ENCODE results near the gene NRXN3. TPM values are rescaled to one million over a fixed set of nuclear protein-coding genes. Genes with fewer than 3 reads are reported as not detected.

The NRXN3 gene
- total and polyA plus RNA-seq, 2 experiments from 2014 or later = 1.0 to 1.8 TPM

- H3K27me3 ChIP-seq (ENCODE audit: insufficient read depth) = no peaks in the 10 kb centered on the region
- no peaks in the 10 kb centered on the region for H3K79me2 ChIP-seq (replicated peaks; ENCODE audit: insufficient read depth)
- 0 out of 2 replicates have a peak, but pooled peaks cover 6% of the 10 kb centered on the region for H3K4me1 ChIP-seq (ENCODE audit: insufficient read depth)
- H3K27ac ChIP-seq (ENCODE audit: low read depth) = no peak overlapping the region; the same call in 1 of the 2 replicates
- H3K4me3 ChIP-seq = no peak overlapping the region
- Mint-ChIP-seq H3K4me1 (peaks cover 30% of the 10 kb centered on the region; the same call in 2 of the 3 replicates), H3K27ac (no peak overlapping the region), H3K36me3 (ENCODE audit: low read depth) (no peaks in the 10 kb centered on the region), H3K27me3 (ENCODE audit: insufficient read depth, low read depth, poor library complexity) (no peaks in the 10 kb centered on the region), H3K4me3 (no peak overlapping the region), H3K9me3 (no peaks in the 10 kb centered on the region)
- ATAC-seq (peak; percentile 86), DNase-seq (ENCODE audit: low spot score) (peak; percentile 60)
- no peak overlapping the region for H2AFZ ChIP-seq
- no peaks in the 10 kb centered on the region for H3K9me2 ChIP-seq (ENCODE audit: insufficient read depth)
- 0 out of 2 replicates have a peak overlapping the region, but pooled peaks have one; percentile 31 for H3K4me2 ChIP-seq
- H3F3A ChIP-seq (replicated peaks; ENCODE audit: low read depth) = no peaks in the 10 kb centered on the region
- H4K20me1 ChIP-seq (replicated peaks; ENCODE audit: insufficient read depth) = no peaks in the 10 kb centered on the region
- TF ChIP-seq JUNB (IDR thresholded peaks at IDR 0.05; ENCODE audit: unreplicated experiment) = no peak
- TF ChIP-seq CTCF (conservative IDR thresholded peaks at IDR 0.05; ENCODE audit: low read depth in 2 of 2) = peak; percentile 21 to 47; a peak in 3 of 4 replicates
- no peaks in the 10 kb centered on the region for H3K36me3 ChIP-seq (ENCODE audit: insufficient read depth)
Measured at GRCh38 chr14:79356040-79356439, 1185.9 kb downstream of the NRXN3 start.

DNA sequence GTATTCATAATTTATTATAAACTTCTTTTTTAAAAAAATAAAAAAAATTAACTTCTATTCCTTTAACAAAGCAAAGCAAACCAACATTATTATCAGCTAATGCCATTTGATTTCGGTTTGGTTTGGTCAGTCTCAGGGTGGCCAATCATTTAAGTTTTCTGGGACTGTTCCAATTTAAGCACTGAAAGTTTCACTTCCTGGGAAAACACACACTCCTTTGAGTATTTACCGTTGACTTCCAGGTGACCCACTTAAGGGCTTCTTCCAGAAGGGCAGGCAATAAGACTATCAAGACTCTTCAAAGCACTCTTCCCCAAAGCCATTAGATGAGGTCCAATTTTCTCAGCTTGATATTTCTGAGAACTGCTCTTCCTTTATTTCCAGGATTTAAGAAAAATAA is 1187.1 kb downstream of the NRXN3 start:
- H3K79me2 ChIP-seq (replicated peaks; ENCODE audit: insufficient read depth) = no peaks in the 10 kb centered on the region
- ATAC-seq (no peak), DNase-seq (ENCODE audit: low spot score) (no peak)
- Mint-ChIP-seq H3K27me3 (ENCODE audit: insufficient read depth, low read depth, poor library complexity) (no peaks in the 10 kb centered on the region), H3K4me3 (no peak overlapping the region), H3K9me3 (no peaks in the 10 kb centered on the region), H3K27ac (no peak overlapping the region), H3K36me3 (ENCODE audit: low read depth) (no peaks in the 10 kb centered on the region), H3K4me1 (peaks cover 21% of the 10 kb centered on the region; the same call in 2 of the 3 replicates)
- H3K27ac ChIP-seq (ENCODE audit: low read depth) = no peak overlapping the region
- H3F3A ChIP-seq (replicated peaks; ENCODE audit: low read depth) = no peaks in the 10 kb centered on the region
- no peaks in the 10 kb centered on the region for H3K36me3 ChIP-seq (ENCODE audit: insufficient read depth)
- H3K27me3 ChIP-seq (ENCODE audit: insufficient read depth) = no peaks in the 10 kb centered on the region
- 0 out of 2 replicates have a peak, but pooled peaks cover 6% of the 10 kb centered on the region for H3K4me1 ChIP-seq (ENCODE audit: insufficient read depth)
- H3K4me2 ChIP-seq = no peak overlapping the region
- no peaks in the 10 kb centered on the region for H4K20me1 ChIP-seq (replicated peaks; ENCODE audit: insufficient read depth)
- no peak for TF ChIP-seq STAT1 (IDR thresholded peaks at IDR 0.05; ENCODE audit: unreplicated experiment)
- no peak for TF ChIP-seq EZH2 (IDR thresholded peaks at IDR 0.05; ENCODE audit: low read depth, unreplicated experiment)
- no peak for TF ChIP-seq CREB1 (CRISPR knock-in tag; IDR thresholded peaks at IDR 0.05; ENCODE audit: low read depth)
- TF ChIP-seq POLR2AphosphoS5 (IDR thresholded peaks at IDR 0.05; ENCODE audit: low read depth) = no peak
- TF ChIP-seq ETS1 (IDR thresholded peaks at IDR 0.05) = no peak
- TF ChIP-seq JUNB (IDR thresholded peaks at IDR 0.05; ENCODE audit: unreplicated experiment) = no peak
- TF ChIP-seq, protein P1, sequence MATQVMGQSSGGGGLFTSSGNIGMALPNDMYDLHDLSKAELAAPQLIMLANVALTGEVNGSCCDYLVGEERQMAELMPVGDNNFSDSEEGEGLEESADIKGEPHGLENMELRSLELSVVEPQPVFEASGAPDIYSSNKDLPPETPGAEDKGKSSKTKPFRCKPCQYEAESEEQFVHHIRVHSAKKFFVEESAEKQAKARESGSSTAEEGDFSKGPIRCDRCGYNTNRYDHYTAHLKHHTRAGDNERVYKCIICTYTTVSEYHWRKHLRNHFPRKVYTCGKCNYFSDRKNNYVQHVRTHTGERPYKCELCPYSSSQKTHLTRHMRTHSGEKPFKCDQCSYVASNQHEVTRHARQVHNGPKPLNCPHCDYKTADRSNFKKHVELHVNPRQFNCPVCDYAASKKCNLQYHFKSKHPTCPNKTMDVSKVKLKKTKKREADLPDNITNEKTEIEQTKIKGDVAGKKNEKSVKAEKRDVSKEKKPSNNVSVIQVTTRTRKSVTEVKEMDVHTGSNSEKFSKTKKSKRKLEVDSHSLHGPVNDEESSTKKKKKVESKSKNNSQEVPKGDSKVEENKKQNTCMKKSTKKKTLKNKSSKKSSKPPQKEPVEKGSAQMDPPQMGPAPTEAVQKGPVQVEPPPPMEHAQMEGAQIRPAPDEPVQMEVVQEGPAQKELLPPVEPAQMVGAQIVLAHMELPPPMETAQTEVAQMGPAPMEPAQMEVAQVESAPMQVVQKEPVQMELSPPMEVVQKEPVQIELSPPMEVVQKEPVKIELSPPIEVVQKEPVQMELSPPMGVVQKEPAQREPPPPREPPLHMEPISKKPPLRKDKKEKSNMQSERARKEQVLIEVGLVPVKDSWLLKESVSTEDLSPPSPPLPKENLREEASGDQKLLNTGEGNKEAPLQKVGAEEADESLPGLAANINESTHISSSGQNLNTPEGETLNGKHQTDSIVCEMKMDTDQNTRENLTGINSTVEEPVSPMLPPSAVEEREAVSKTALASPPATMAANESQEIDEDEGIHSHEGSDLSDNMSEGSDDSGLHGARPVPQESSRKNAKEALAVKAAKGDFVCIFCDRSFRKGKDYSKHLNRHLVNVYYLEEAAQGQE (IDR thresholded peaks at IDR 0.05; ENCODE audit: unreplicated experiment) = no peak
- no peak overlapping the region for H3K4me3 ChIP-seq
- H2AFZ ChIP-seq = no peak overlapping the region
- no peaks in the 10 kb centered on the region for H3K9me2 ChIP-seq (ENCODE audit: insufficient read depth)

Measured in GM23338 (cell line).